GM08714 (cell line): Measurements from ENCODE around the gene TXN2.
"Not testable (repeated sequence)": the region's sequence is repeated elsewhere in the genome, so short reads cannot be mapped to it uniquely, and the experiment has no call there.

Experiments
- H3K4me3 ChIP-seq: fragments of 200-500 bp; sonication (Bioruptor generic); 2 replicates; pipeline ENCODE4 v1.5.1; 2014; ENCODE audit warnings: mild to moderate bottlenecking, low read length, inconsistent platforms
- ZNF274 ChIP-seq: IDR thresholded peaks from 2 replicates; pipeline ENCODE4 v1.6.1; 2012; ENCODE audit warnings: mild to moderate bottlenecking, low read depth, low read length

TXN2 gene

DNA sequence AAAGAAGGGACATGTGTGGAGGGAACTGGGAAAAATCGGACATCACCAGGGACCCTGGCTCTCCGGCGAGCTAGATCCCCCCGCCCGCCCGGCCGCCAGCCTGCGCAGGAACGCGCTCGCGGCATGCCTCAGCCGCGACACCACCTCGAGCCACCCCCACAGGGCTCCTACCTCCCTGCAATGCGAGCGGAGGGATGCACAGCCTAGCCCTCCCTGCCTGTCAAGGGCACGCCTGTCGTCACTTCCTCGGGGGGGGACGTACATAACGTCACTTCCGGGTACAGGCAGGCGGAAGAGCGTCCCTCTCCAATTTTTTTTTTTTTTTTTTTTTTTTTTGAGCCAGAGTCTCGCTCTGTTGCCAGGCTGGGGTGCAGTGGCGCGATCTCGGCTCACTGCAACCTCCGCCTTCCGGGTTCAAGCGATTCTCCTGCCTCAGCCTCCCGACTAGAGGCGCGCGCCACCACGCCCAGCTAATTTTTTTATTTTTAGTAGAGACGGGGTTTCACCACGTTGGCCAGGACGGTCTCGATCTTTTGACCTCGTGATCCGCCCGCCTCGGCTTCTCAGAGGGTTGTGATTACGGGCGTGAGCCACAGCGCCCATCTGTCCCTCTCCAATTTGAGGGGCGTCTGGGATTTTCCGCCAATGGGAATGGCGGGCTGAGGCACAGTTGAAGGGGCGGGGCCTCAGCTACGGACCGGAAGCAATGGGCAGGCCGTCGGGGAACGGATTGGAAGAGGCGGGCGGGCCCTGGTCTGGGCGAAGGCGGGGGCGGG, at the start of gene TXN2:
Gene TXN2 (minus strand): TSS at position 248 of the 776 bp plus-strand sequence. CDS start 803 bp downstream, outside the sequence.
- H3K4me3 ChIP-seq: peak within 1 kb of the TSS; percentile 93
- TF ChIP-seq ZNF274: no peak

DNA sequence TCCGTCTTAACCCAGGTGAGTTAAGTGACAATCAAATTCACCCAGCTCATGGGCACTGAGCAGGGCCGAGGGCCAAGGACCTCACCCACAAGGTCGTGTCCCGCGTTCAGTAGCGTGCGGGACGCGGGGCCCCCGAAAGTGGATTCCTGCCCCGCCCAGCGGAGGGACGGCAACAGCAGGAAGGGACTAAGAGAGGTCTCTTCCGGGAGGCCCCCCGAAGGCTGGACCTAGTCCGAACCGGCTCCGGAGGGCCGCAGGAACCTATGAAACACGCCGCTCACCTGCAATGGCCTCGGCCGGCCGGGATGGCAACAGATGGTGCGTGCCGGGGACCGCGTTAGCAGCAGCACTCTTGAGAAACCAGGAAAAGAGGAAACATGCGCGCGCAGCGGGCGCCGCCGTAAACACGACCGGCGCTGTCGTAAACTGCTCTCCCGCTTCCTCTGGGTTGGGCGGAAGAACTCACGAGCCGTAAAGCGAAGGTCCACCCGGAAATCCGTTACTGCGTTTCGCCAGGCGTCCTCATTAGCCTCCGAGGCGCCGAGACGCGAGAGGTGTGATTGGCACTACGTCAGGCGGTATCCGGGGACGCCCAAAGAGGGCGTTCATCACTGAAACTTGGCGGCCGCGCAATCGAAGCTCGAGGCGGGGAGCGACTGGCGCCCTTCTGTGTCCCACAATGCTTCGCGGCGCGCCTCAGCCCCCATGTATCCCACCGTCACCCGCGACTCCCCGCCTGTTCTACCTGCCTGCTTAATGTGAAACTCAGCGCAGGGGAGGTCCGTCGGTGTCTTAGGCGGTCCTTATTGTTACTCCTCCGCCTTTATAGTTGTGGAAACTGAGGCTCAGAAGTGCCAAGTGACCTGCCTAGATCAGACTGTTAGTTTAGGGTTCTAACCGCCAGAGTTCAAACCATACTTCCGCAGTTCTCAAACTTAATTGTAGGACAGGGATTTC, 47.6 kb upstream of the TXN2 start, which contains the start of gene EIF3D:
Gene EIF3D (minus strand): TSS at position 372 of the 957 bp plus-strand sequence. CDS start 3,045 bp downstream, outside the sequence.
- no peak for TF ChIP-seq ZNF274
- peak within 1 kb of the TSS; percentile 97 for H3K4me3 ChIP-seq

GRCh38 chr22:36528341-36528740, 46.9 kb upstream of the TXN2 start:
- no peak for TF ChIP-seq ZNF274

DNA sequence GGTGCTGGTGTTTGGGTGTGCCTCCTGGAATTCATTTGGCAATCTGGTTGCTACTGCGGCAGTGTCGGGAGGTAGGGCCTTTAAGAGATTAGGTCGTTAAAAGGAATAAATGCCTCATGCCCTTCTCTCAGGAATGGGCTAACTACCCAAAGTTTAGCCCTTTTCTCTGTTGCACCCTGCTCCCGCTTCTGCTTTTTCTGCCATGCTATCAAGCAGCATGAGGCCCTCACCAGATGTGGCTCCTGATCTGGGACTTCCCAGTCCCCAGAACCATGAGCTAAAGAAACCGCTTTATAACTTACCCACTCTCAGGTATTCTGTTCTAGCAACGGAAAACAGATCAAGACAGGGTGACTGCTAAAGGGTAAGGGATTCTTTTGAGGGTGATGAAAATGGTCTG, 41.2 kb upstream of the TXN2 start:
- no peak overlapping the region for H3K4me3 ChIP-seq
- no peak for TF ChIP-seq ZNF274

More at GRCh38 chr22:36528341-36528740, 46.9 kb upstream of the TXN2 start:
- peak overlapping the region; percentile 97 for H3K4me3 ChIP-seq

DNA sequence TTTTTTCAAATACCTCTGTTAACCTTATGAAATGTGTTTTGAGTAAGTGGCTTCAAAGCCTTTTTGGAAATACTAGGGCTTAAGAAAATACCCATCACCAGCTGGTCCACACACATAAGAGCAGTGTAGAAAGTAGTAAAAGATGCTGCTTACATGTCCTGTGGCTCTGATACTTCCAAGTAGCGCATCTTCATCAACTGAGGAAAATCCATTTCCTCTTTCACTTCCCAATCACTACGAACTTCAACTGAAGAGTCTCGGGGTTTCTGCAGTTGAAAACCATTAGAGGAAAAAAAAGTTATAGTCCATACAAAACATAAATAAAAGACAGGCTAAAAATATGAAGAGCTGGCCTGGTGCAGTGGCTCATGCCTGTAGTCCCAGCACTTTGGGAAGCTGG, 39.0 kb upstream of the TXN2 start:
- TF ChIP-seq ZNF274: no peak
- no peak overlapping the region for H3K4me3 ChIP-seq

GRCh38 chr22:36519906-36520305, 38.5 kb upstream of the TXN2 start:
- not testable (repeated sequence) for H3K4me3 ChIP-seq

GRCh38 chr22:36514766-36515165, 33.3 kb upstream of the TXN2 start:
- no peak overlapping the region for H3K4me3 ChIP-seq
- TF ChIP-seq ZNF274: no peak

DNA sequence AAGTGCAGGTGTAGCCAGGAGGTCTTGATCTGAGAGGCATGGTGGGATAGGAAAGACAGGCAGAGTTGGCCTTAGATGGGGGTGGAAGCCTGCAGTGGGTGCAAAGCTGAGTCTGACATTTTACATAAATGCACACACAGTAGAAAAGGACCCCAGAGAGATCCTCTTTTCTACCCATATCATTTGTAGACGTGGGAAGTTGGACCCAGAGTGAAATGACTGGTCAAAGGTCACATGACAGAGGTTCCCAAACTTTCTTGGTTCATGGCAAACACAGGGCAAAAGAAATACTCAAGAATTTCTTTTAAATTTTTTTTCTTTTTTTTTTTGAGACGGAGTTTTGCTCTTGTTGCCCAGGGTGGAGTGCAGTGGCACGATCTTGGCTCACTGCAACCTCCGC, 31.6 kb upstream of the TXN2 start:
- no peak for TF ChIP-seq ZNF274
- no peak overlapping the region for H3K4me3 ChIP-seq

GRCh38 chr22:36512333-36512732, 30.9 kb upstream of the TXN2 start:
- H3K4me3 ChIP-seq: no peak overlapping the region
- TF ChIP-seq ZNF274: no peak

GRCh38 chr22:36510966-36511881, 29.8 kb upstream of the TXN2 start:
- no peak overlapping the region for H3K4me3 ChIP-seq
- no peak for TF ChIP-seq ZNF274

DNA sequence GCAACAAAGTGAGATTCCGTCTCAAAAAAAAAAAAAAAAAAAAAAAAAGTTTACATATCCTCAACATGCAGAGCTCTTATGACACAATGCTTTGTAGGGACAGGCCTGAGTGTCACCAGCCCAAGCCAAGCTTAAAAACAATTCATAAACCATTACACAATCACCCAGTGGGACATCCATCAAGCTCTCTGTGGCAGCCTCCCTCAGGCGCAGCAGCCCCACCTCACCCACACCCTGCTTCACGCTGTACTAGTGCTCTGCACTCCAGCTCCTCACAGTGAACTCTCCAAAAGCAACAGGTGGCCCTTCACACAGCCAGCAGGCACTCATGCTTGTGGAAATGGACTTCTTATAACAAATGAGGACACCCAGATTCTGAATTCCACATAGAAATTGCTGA, 28.9 kb upstream of the TXN2 start:
- no peak overlapping the region for H3K4me3 ChIP-seq
- no peak for TF ChIP-seq ZNF274

GRCh38 chr22:36507518-36508010, 26.1 kb upstream of the TXN2 start:
- H3K4me3 ChIP-seq: peak overlapping the region; percentile 45
- TF ChIP-seq ZNF274: no peak
